Left kidney (tissue), 2 donors: Measurements from ENCODE around the gene GRK6. TPM values are rescaled to one million over a fixed set of nuclear protein-coding genes. Genes with fewer than 3 reads are reported as not detected.

Experiments used
- DNase-seq: peaks from one replicate; pipeline ENCODE4 v3.0.0-alpha.2; 2013
- polyA plus RNA-seq: library from polyadenylated mRNA; unstranded; fragments of 120-200 nt; gene quantifications from one replicate; pipeline ENCODE4 v1.2.1, GENCODE V29; 2013; ENCODE audit not compliant: insufficient read length

The GRK6 gene
- polyA plus RNA-seq, 1 donor = 24.2 TPM

- no peak for DNase-seq
These were observed 26.5 kb downstream of the GRK6 start for GRCh38 chr5:177452688-177453638.

GRCh38 chr5:177453852-177454396 is 27.4 kb downstream of the GRK6 start:
- no peak for DNase-seq

GRCh38 chr5:177454397-177455035 is 28.0 kb downstream of the GRK6 start:
- DNase-seq = peak; percentile 91

- peak; percentile 81 for DNase-seq
These were observed 28.7 kb downstream of the GRK6 start for GRCh38 chr5:177455036-177455660.

- peak; percentile 93 for DNase-seq
These were observed 29.4 kb downstream of the GRK6 start for GRCh38 chr5:177455661-177456590.

- DNase-seq = no peak
These were observed 30.1 kb downstream of the GRK6 start for GRCh38 chr5:177456591-177456964.

- peak; percentile 92 for DNase-seq
These were observed 30.7 kb downstream of the GRK6 start for GRCh38 chr5:177456976-177457851.

- no peak for DNase-seq
These were observed 31.6 kb downstream of the GRK6 start for GRCh38 chr5:177457852-177458681.

GRCh38 chr5:177458912-177459350 is 32.5 kb downstream of the GRK6 start:
- DNase-seq = no peak

- DNase-seq = no peak
These were observed 32.9 kb downstream of the GRK6 start for GRCh38 chr5:177459357-177459756.

GRCh38 chr5:177459819-177460628 is 33.5 kb downstream of the GRK6 start:
- no peak for DNase-seq

- DNase-seq = no peak
These were observed 35.7 kb downstream of the GRK6 start for GRCh38 chr5:177462021-177462670.

GRCh38 chr5:177465044-177465443 is 38.6 kb downstream of the GRK6 start:
- DNase-seq = no peak

GRCh38 chr5:177466861-177467260 is 40.4 kb downstream of the GRK6 start:
- DNase-seq = no peak

- no peak for DNase-seq
These were observed 41.0 kb downstream of the GRK6 start for GRCh38 chr5:177467436-177467835.

- DNase-seq = no peak
These were observed 41.8 kb downstream of the GRK6 start for GRCh38 chr5:177468329-177468684.

- DNase-seq = no peak
These were observed 42.5 kb downstream of the GRK6 start for GRCh38 chr5:177468685-177469628.
